LNCaP clone FGC (cell line): ENCODE results near the gene CNGA2.

Experiments used
- DNase-seq: peaks from one replicate; pipeline ENCODE4 v3.0.0-alpha.2; 2011; ENCODE audit warnings: low read depth
- H3K4me3 ChIP-seq: 2 replicates; pipeline ENCODE4 v1.5.1; 2011; ENCODE audit warnings: mild to moderate bottlenecking, low read depth, low read length, control low read depth
- TF ChIP-seq, protein P1 (sequence below): IDR thresholded peaks from 2 replicates; pipeline ENCODE4 v1.5.1; 2012; ENCODE audit warnings: mild to moderate bottlenecking; ENCODE audit not compliant: control insufficient read depth, insufficient read depth; ENCODE audit errors: extremely low read depth

CNGA2 gene

DNA sequence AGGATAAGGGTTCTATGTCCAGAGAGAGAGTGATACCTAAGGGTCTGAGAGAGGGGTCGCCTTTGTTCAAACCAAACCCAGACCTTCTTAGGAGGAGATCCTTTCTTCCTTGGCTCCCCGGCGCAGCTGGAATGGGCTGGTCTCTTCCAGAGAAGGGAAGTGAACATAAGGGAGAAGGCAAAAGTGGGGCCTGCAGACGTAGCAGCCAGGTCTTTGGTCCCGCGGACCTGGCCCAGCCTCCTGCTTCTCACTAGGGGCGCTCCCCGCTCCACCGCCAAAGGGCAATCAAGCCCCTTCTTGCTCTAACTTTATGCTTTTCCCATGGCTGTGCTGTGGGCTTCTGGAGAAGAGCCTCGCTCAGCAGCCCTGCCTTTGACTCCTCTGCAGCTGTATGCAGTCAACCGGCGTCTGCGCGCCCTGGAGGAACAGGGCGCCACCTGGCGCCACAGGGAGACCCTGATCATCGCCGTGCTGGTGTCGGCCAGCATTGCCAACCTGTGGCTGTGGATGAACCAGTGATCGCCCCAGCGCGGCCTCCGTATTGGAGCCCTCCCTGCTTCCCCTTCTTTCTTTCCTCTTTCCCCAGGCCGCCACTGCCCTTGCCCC is 12.2 kb upstream of the CNGA2 start:
- TF ChIP-seq, protein P1, sequence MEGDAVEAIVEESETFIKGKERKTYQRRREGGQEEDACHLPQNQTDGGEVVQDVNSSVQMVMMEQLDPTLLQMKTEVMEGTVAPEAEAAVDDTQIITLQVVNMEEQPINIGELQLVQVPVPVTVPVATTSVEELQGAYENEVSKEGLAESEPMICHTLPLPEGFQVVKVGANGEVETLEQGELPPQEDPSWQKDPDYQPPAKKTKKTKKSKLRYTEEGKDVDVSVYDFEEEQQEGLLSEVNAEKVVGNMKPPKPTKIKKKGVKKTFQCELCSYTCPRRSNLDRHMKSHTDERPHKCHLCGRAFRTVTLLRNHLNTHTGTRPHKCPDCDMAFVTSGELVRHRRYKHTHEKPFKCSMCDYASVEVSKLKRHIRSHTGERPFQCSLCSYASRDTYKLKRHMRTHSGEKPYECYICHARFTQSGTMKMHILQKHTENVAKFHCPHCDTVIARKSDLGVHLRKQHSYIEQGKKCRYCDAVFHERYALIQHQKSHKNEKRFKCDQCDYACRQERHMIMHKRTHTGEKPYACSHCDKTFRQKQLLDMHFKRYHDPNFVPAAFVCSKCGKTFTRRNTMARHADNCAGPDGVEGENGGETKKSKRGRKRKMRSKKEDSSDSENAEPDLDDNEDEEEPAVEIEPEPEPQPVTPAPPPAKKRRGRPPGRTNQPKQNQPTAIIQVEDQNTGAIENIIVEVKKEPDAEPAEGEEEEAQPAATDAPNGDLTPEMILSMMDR, result peak; percentile 58
- DNase-seq, result no peak
- no peak overlapping the region for H3K4me3 ChIP-seq

DNA sequence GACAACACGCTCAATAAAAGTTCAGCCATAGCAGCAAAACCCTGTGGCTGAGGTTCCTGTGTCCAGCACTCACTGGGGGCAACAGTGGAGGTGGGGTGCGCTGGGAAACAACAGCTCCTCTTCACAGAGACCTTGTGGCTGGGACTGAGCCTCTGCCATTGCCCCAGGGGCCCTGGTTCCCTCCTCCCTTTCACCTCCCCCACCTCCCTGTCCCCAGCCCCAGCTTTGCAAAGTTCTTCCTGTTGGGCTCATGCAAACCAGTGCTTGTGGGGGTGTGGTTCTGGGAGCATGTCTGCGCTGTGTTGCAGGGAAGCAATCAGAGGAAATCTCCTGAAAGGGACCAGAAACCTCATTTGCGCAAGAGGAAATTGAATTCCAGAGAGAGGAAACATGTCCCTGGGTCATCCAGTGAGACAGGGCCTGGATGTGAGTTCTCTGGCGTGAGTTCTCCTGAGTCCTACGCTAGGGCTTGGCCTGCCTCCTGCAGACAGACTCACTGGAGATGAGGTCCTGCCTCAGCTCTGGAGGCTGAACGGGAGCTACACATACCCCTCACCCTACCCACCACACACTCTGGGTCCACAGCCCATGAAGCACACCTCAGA is 11.3 kb upstream of the CNGA2 start:
- TF ChIP-seq, protein P1, result no peak
- no peak for DNase-seq
- H3K4me3 ChIP-seq, result no peak overlapping the region

GRCh38 chrX:151724563-151725337 is 9.8 kb upstream of the CNGA2 start:
- H3K4me3 ChIP-seq, result no peak overlapping the region
- DNase-seq, result no peak
- TF ChIP-seq, protein P1, result no peak

DNA sequence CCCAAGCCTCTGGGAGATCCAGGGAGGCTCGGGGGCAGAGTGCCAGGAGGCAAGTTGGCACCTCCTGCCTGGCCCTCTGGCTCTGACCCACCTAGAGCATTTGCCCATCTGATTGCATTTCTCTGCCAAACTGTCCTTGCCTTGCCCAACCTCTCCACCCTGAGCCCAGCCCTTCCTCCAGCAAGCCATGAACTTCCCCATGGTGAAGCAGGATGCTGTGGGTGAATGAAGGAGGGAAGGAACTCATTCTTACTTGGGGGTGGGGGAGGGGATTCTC is 9.3 kb upstream of the CNGA2 start:
- no peak overlapping the region for H3K4me3 ChIP-seq
- TF ChIP-seq, protein P1, result no peak
- no peak for DNase-seq

GRCh38 chrX:151726751-151727150 is 7.8 kb upstream of the CNGA2 start:
- TF ChIP-seq, protein P1, result no peak
- no peak overlapping the region for H3K4me3 ChIP-seq
- DNase-seq, result no peak

DNA sequence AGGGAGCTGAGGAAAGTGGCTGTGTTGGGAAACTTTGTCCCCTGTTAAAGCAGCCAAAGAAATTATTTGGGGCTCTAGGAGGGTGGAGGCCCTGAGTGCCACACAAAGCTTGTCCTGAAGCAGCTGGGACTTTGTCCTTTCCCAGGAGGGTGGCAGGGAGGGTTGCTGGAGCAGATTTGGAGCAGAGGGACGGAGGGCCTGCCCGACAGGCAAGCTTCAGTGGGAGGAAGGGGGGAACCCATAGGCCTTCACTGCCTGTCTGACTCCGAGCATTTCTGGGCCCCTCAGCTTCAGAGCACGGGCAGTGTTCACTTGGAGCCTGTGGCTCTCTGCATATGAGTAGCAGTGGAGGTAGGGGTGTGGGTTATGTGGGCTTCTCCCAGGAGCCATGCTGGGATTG is 7.2 kb upstream of the CNGA2 start:
- TF ChIP-seq, protein P1, result no peak
- H3K4me3 ChIP-seq, result no peak overlapping the region
- DNase-seq, result no peak
